Endometrial microvascular endothelial cells (primary cell): ENCODE measurements around the gene TMEM109. TPM values are rescaled to one million over a fixed set of nuclear protein-coding genes. Genes with fewer than 3 reads are reported as not detected.
"Not testable (repeated sequence)": the region's sequence is repeated elsewhere in the genome, so short reads cannot be mapped to it uniquely, and the experiment has no call there.

ENCODE experiments used
- in situ Hi-C: cut with HindIII; loops from 2 replicates; pipeline ENCODE4 v1.10.0; 2017; ENCODE audit warnings: low sequenced_read_pairs, low pct_unique_long_range_greater_than_20kb; ENCODE audit errors: inconsistent ontology term
- total RNA-seq: library from RNA; depleted of rRNA; stranded (reverse); fragments of >200 nt; gene quantifications from one replicate; pipeline ENCODE4 v1.2.3, GENCODE V29; 2015; ENCODE audit errors: inconsistent ontology term

The TMEM109 gene
- total RNA-seq, 1 donor from 2014 or later, result 190 TPM

DNA sequence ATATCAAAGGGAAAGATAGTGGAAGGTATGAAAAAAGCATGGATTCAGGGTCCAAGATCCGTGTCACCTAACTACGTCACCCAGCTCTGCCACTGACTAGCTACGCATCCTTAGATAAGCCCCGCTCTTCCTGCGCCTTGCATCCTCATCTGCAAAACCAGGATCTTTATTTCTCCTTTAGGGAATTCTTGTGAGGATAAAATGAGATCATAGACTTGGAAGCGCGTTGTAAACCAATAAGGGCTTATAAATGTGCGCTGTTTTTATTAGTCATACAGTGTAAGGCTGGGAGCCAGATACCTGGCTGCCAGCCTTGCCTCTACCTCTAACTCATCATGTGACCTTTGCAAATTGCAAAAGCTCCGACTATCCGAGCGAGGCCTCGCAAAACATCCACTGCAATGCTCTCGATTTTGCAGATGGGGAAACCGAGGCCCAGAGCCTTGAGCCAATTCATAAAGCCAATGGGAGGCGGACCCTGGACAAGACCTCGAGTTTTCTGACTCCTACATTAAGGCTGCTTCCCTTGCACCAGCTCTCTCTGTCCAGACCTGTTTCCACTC is 8.3 kb upstream of the TMEM109 start:
- in situ Hi-C loops, result no loop called here

DNA sequence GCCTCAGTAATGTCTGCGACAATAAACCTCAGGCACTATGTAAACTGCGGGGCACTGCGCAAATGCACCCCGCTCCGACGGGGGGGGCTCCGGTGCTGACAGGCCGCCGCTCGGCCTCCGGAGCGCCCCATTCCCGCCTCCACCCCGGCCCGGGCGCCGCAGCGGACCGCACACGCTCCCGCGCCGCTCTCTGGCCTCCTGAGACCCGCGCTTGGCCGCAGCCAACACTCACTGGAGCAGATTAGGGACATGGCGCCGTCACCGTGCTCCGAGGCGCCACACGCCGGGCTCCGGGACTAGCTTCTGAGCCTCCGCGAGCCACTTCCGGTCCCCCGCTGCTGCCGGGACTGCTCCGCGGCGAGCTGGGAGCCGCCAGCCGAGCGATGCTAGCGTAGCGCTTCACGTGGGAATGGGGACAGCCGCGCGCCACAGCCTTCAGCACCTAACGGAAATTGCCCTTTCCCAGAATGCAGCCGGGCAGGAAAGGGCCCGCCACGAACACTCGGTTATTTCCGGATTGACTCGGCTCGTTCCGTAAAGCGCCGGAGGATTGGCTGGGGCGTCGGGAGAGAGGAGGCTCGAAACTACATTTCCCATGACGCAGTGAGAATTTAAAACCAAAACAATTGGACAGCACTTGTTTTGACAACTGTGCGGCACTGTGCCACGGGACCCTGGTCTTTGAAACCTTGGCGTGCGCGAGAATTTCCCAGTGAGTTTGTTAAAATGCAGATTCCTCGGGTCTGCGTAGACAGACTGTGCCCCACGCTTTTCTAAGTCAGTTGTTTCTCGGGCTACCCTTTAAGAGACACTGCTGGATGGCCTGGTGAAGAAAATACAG is 7.6 kb upstream of the TMEM109 start, which contains the start of gene PRPF19:
PRPF19 (minus strand) TSS at position 454 of the 841 bp plus-strand sequence; CDS start at position 251, 203 bp downstream.
- in situ Hi-C loops, result no loop called here

DNA sequence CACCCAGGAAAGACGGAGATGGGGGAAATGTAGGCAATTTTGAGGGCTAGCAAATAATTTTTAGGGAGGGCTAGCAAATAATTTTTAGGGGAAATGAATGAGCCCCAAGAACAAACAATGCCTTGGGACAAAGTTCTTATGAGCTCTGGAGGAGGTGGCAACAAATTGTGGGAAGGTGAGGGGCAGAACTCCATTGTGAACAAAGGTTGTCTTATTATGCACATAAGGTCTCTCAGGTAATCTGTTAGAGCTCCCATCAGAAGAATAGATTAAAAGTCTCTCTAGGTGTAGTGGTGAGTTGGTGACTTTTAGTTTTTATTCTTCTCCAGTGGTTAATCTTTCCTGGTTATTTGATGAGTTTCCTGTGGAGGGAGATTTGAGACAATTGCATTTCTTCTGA is 5.2 kb upstream of the TMEM109 start:
- in situ Hi-C loops, result no loop called here

DNA sequence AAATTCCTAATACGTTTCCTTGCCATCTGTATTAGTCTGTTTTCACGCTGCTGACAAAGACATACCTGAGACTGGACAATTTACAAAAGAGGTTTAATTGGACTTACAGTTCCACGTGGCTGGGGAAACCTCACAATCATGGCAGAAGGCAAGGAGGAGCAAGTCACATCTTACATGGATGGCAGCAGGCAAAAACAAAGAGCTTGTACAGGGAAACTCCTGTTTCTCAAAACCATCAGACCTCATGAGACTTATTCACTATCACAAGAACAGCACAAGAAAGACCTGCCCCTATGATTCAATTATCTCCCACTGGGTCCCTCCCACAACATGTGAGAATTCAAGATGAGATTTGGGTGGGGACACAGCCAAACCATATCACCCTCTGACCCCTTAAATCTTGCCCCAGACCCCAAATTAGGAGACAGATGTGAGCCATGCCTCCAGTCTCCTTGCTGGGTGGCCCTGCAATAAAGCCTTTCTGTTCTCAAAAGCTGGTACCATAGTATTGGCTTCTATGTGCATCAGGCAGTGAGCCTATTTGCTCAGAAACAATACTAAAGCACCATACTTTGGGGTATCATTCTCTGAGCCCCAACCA is 4.2 kb upstream of the TMEM109 start:
- in situ Hi-C loops, result not testable (repeated sequence)

DNA sequence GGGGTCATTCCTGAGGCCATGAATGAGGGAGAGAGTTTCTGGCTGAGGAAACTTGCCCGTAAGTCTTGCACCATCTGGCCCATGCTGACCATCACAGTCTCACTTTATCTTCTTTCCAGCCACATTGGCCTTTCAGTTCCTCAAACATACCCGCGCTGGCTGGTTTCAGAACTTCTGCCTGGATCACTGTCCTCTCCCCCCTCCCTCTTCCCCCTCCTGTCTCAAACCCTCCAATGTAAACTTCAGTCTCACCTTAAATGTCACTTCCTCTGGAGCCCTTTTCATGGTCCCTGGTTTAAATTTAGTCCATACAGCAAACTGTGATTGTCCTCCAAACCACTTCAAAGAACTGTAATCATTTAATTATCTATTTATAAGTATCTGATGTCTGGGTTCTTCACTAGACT is 3.7 kb upstream of the TMEM109 start:
- in situ Hi-C loops, result no loop called here

DNA sequence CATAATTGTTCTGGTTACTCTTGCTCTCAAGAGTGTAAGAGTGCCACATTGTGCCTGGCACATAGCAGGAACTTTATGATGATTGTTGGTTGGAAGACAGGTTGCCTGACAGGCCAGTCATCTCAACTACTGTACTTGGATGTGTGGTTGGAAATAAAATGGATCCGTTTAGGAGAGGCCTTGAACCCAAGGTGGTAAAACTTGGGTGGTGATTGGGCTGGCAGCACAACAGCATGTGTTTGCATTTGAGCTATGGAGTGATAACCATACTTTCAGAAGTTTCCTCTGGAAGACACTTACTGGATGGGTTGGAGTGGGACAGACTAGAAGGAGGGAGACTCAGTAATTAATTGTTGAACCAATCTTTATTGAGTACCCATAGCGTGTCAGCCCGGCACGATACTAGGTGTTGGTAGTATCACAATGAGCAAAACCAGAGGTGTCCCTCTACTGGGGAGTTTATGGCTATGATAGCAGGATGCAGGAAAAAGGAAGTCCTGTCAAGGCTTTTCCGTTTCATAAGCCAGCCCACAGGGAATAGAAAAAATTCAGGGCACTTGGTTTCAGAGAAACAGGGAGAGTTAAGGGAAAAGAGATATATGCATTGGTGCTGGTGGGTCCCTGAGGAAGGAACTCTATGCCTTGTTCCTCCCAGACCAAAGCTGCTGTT is 3.1 kb upstream of the TMEM109 start:
- in situ Hi-C loops, result no loop called here

DNA sequence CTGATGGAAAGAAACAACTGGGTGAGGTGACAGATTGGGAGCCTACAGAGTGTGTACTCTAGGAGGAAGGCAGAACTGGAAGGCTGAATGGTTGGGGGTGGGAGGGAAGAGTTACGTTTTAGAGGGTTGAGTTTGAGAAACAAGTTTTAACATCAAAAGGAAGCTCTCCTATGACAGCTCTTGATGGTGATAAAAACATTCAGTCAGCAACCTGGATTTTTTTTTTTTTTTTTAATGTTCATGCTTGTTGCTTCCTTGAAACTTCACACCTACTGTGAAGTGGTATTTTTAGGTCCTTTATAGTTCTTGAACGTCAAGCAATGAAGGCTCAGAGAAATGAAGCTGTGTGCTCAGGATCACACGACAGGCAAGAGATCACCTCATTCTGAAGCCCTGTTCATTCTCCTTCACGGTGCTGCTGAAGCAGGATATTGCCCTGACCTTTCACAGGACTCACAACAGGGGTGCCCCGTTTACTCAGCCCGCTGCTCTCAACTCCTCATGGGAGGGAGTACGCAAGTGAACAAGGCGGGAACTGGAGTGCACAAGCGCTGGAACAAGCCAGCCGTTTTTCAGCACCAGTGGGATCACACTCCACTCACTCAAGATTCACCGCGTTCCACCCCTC is 1.6 kb upstream of the TMEM109 start:
- in situ Hi-C loops, result no loop called here

DNA sequence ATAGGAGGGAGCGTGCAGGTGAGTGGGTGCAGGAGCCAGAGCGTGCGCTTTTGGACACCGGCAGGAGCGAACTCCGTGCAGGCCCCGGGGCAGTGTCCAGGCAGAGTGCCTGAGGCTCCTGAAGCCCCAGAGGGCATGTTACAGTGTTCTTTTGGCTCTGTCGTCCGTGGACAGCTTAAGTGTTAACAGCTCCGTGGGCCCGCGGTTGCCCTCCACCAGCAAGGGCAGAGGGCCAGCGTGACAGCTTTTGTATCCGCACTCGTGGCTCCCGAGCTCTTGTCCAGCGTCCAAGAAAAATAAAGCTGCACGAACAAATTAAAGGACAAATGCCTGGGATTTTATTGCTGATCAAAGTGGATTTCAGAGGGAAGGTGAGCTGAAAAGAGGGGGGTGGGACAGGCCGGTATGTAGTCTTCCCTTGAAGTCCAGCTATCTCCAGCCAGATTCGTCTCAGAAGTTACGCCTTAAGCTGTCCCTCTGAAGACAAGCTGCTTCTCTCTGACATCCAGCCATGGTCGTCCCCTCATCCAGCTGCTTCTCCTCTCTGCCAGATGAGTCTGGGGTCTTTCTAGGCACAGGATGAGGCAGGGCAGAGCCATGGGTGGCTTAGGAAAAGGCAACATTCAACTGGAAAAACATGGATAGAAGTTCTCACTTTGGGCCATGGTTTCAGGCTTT is 968 bp upstream of the TMEM109 start:
- in situ Hi-C loops, result no loop called here

DNA sequence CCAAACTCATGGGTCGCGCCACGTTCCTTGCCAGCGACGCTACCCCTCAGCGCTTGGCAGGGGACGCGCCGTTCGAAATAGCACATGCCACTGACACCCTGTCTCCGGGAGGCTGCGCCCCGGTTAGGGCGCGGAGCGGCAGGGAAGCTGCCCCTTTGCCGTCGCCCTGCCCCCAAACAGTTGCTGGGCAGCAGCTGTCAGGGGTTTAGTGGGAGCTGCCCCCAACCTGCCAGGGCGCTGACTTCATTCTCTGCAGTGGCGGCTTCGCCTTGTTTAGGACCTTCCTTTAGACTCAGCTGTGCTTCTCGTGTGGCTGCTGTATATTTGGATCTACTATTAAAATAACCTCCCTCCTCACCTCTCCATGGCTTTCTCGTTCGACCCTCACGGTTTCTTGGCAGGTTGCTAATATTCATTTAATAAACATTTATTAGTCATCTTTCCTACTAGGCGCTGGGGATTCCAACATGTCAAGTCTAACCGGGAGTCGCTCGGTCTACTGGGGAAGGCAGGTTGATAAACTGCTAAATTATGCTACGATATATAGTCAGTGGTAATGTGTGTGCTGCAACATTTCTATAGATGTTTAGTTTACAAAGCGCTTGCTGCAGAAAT is 782 bp downstream of the TMEM109 start:
- in situ Hi-C loops, result no loop called here

DNA sequence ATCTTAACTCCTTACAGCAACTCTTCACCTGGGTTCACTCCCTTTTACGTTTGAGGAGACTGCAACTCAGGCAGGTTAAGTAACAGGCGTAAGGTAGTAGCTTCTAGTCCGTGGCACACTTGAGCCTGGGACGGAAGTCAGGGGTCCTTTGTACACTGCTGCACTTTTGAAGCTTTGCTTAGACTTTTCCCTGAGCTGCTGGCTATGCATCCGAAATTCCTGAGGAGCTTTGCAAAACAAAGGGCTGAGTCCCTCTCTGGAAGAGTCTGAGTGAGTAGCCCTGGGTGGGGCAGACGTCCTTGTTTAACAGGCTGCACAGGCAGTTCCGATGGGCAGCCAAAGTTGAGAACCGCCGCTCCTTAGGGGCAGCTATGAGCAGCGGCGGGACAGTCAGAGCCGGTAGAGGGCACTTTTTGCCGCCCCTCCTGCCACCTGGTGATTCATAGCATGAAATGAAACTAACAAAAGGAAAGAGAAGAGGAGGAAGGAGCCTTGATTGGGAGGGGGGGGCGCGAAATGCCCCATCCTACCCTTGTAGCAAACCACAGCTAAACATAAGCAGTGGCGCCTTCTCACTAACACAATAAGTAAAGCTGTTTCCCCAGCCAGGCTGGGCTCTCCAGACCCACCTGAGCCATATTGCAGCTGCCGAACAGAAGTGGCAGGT is 1.4 kb downstream of the TMEM109 start:
- in situ Hi-C loops, result no loop called here

DNA sequence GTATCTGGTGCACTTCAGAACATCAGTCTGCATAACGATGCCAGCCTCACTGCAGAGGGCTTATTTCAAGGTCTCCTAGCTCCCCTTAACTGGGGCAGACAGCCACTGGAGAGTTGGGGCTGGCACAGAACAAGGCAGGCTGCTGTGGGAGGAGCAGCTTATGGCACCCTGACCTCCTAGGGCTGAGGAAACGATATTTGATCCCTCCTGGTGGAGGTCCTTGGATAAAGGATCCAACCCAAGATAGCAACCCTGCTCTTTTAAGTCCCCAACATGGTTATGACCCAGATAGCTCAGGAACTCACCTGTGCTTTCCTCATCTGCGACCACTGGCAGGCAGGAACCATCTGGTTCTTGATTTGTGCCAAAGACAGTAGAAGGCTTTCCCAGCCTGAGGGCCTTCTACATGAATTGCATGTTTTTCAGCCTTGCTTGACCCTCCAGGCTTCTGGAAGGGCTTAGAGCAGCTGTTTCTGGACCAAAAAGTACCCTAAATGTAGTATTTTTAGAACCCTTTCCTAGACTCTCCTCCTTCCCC is 2.8 kb downstream of the TMEM109 start:
- in situ Hi-C loops, result no loop called here

DNA sequence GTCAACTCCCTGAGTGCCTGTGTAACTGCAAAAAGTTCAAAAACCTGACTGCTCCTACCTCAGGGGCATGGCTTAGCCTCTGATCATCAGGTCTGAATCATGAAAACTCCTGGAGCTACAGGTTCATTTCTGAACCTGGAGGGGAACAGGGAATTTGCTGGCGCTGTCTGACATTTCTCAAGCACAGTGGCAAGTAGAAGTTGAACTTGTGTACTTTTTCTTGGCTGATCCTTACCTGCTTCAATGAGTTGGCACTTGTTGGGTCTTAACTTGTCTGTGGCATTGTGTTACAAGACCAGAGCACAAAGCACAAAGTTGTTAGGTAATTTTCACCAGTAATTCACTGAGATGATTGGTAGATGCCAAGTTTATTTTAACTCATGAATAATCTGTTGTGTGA is 3.3 kb downstream of the TMEM109 start:
- in situ Hi-C loops, result no loop called here

DNA sequence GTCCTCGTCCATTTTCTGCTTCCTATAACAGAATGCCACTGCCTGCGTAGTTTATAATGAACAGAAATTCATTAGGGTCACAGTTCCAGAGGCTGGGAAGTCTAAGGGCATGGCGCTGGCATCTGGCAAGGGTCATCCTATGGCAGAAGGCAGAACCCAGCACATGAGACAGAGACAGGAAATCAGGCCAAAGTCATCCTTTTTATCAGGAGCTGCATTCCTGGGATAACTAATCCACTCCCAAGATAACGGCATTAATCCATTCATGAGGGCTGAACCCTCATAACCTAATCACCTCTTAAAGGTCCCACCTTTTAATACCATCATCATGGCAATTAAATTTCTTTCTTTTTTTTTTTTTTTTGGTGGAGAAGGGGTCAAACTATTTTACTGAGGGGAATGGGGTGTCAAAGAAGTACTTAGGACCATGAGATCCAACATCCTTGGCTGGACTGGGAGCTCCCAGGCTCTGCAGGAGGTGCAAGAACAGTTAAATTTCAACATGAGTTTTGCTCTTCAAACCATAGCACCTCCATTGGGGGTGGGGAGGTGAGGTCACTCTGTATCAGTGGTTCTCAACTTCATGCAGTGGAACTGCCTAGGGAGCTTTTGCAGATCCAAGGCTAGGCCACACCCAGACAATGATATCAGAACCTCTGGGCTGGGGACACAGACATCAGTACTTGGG is 4.4 kb downstream of the TMEM109 start:
- in situ Hi-C loops, result no loop called here

DNA sequence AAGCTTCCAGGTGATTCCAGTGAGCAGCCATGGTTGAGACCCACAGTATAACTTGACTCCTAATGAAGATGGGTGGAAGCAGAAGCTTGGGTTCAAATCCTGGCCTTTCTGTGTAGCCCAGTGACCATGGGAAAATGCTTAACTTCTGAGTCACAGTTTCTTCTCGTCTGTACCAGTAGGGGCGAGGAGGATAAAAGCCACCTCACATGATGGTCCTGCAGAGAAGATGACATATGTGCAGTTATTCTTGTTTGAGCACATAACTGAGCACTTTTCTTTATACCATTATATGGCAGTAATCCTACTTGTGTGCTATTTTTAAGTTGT is 4.9 kb downstream of the TMEM109 start:
- in situ Hi-C loops, result no loop called here

DNA sequence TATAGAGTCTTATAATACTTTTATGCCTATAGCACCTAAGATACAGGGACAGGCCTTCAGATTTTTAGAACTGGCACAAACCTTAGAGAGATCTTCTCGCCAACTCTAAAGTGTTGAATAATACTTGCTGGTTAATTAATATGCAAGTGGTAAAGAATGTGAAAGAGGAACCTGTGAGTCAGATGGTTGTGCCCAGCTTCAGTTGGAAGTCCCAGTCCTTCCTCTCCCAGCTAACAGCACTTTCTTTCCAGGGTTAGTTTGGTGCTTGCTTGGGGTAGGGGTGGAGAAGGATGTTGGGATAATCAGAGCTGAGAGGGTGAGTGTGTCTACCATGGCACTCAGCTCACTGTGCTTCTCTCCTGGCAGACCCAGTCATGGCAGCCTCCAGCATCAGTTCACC is 5.4 kb downstream of the TMEM109 start:
- in situ Hi-C loops, result no loop called here

DNA sequence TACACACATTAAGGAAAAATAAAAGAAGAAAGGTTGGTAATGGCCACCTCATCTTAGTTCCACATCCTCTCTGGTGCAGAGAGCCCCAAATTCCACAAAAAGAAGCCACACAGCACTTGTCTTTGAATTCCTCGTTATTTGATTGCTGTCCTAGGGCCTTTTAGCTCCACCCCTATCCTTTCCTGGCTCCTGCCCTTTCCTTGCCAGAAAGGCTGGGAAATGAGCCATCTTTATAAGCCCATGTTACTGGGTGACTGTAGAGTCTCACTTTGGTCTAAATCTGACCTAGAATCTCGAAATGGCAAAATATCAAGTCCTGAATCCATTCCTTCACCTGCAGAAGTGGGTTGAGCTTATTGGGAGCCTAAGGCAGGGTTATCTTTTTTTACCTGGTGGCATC is 6.0 kb downstream of the TMEM109 start:
- in situ Hi-C loops, result no loop called here

DNA sequence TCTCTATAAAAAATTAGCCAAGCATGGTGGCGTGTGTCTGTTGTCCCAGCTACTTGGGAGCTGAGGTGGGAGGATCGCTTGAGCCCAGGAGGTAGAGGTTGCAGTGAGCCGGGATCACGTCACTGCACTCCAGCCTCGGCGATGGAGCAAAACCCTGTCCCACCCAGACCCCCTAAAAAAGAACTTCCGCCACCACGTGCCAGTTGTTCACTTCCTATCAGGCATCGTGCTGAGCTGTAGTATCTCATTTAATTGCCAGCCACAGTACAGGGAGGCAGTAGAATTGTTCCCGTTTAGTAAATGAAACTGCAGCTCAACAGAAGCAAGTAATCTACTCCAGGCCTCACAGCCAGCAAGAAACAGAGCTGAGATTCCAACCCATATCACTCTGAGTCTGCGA is 7.3 kb downstream of the TMEM109 start:
- in situ Hi-C loops, result no loop called here
